Spleen (tissue), 7 donors: ENCODE results near the gene RBMS3.

Source experiments
- CTCF ChIP-seq, 11 experiments: fragments of 200-600 bp in 7 of 11; fragments of 450-650 bp in 4 of 11; sonication (generic) in 4 of 11; IDR thresholded peaks in 8 of 11; conservative IDR thresholded peaks in 3 of 11; 1 replicate in 7 of 11; 2 replicates in 4 of 11; pipeline versions ENCODE4 v1.4.0 to v1.8.0; 2016 to 2021; ENCODE audit warnings: antibody characterized with exemption in 11 of 11, inconsistent platforms in 4 of 11, mild to moderate bottlenecking in 1 of 11
- POLR2AphosphoS5 ChIP-seq, 3 donors: sonication (generic); formaldehyde crosslinking; IDR thresholded peaks; one replicate each; pipeline ENCODE4 v1.5.1; 2017; ENCODE audit warnings: antibody characterized with exemption in 3 of 3
- donor health status: DM: no; HTN: no; CAD: no; lungs with moderate emphysema.
- donor health status: DM: no; HTN: no; CAD: no.
- donor health status: DM: no; HTN: no; CAD: no.

- TF ChIP-seq POLR2AphosphoS5 (IDR thresholded peaks at IDR 0.05) (no peak), CTCF (IDR thresholded peaks at IDR 0.05 in 8 of 11, conservative IDR thresholded peaks at IDR 0.05 in 3 of 11) (no peak)
Observed at GRCh38 chr3:29619676-29620075, 338.8 kb downstream of the RBMS3 start.
